HG03558 (cell line): ENCODE data around the gene HNRNPF.

Experiments
- ATAC-seq: cut with Tn5 transposase; IDR thresholded peaks from one replicate; pipeline ENCODE4 v1.9.1; 2021; ENCODE audit warnings: moderate number of reproducible peaks; ENCODE audit not compliant: unreplicated experiment; ENCODE audit errors: extremely low read depth

The HNRNPF gene

DNA sequence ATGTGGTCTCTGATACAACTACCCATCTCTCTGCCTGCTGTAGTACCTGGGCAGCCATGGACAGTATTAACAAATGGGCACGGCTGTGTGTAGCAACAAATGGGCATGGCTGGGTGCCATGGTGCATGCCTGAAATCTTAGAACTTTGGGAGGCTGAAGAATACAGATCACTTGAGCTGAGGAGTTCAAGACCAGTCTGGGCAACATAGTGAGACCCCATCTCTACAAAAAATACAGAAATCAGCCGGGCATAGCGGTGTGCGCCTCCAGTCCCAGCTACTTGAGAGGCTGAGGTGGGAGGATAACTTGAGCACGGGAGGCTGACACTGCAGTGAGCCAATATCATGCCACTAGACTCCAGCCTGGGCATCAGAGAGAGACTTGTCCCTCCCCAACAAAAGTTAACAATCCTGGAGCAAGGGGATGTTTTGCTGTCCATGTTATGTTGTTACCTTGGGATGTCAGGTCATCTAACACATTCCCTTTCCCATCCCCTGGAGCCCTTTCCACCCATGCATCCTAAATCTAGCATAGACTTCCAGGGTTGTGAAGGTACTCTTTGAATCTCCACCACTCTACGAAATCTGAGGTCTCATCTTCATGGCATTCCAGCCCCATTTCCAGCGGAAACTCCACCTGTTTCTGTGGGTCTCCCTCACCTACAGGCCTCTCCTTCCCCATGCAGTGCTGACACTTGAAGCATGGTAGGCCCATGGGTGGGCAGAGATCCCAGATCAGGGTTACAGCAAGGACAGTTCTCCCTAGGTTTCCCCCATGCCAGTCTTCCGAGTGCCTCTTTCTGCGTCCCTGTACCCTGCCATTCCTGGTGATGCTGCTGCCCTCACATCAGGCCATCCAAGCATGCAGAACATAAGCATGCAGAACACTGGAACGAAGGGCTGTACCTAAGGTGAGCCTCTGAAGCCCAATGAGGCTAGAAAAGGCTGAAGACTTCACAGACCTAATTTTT is 24.4 kb downstream of the HNRNPF start:
- no peak for ATAC-seq

- no peak for ATAC-seq
Measured at GRCh38 chr10:43383204-43383971, 25.6 kb downstream of the HNRNPF start.

GRCh38 chr10:43380610-43381222 is 28.3 kb downstream of the HNRNPF start:
- no peak for ATAC-seq

GRCh38 chr10:43377424-43377883 is 31.5 kb downstream of the HNRNPF start:
- no peak for ATAC-seq

DNA sequence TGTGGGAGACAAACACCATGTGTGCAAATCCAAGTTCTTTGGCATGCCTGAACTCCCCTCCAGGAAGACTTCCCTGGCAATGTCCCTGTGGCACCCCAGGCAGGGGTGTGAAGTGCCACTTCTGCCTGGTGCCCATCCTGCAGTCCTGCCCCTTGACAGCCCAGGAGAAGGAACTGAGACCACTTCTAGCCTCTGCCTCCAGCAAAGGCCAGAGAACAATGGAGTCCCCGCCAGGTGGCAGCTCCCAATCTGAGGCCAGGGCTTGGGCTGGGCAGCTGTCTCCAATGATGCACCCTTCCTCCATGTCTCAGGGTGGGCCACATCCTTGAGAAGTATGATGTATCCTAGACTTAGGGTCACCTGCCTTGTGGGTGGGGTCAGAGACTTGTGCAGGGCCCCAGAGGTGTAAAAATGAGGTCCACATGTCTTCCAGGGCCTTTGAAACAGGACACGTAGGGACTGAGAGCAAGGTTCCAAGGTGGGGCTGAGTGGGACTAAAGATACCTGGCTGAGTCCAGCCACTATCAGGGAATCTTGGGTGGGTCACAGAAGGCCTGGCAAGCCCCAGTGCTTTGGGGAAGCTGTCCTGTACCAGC is 32.1 kb downstream of the HNRNPF start:
- ATAC-seq: no peak

DNA sequence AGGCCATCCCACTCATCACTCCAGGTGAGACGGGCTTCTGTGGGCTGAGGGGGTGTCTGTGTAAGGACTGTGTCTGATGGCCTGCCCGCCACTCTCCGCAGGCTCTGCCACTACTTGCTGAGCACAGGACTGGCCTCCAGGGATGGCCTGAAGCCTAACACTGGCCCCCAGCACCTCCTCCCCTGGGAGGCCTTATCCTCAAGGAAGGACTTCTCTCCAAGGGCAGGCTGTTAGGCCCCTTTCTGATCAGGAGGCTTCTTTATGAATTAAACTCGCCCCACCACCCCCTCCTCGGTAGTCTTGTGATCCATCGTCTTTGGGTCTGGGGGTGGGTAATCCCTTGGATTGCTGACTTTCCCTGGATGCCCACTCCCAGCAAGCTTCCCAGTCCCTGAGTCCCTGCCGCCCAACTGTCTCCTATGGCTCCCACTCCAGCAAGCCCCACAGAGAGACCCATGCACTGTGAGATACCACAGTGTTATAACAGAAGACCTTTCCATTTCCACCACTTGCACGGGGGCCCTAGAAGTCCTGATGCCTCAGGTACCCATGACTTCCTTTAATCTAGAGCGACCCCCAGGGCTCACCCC is 32.8 kb downstream of the HNRNPF start:
- no peak for ATAC-seq

DNA sequence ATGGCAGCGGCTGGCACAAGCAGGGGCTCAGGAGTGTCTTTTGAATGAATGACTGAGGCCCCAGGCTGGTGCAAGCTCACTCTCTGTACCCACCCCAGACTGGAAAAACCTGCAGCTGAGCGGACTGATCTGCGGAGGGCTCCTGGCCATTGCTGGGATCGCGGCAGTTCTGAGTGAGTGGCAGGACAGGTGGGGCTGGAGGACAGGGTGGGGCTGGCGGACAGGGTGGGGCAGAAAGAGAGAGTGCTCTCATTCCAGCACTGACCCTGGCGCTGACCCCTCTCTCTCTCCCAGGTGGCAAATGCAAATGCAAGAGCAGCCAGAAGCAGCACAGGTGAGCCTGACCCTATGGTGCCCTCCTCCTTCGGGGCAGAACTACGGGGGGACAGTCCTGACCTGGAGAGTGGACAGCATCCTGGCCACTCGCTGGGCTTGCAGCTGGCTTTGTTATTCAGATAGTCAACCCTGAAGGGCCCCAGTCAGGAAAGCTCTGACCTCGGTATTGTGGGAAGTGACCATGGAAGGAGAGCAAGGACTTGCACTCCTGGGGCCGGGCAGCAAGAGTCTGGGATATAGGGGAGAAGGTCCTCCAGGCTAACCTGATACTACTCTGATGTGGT is 33.5 kb downstream of the HNRNPF start:
- ATAC-seq: no peak

- no peak for ATAC-seq
Measured at GRCh38 chr10:43374194-43374593, 34.8 kb downstream of the HNRNPF start.

DNA sequence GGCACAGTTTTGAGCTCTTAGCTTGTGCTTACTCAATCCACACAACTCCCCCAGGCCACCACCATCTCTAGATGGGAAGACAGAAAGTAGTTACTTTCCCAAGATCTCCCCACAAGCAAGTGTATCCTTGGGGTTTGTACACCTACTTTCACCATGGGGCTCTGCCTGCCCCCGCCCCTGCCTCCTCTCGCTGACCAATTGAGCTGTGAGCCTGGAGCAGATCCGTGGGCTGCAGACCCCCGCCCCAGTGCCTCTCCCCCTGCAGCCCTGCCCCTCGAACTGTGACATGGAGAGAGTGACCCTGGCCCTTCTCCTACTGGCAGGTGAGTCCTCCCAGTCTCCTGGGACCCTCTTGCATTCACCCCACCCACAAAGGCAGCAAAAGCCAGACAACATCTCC is 35.5 kb downstream of the HNRNPF start:
- ATAC-seq: no peak

- no peak for ATAC-seq
Measured at GRCh38 chr10:43372765-43373361, 36.1 kb downstream of the HNRNPF start.

- no peak for ATAC-seq
Measured at GRCh38 chr10:43371418-43371817, 37.6 kb downstream of the HNRNPF start, which contains the start of gene FXYD4. TSS of gene FXYD4 (plus strand) at chr10:43371636. CDS start at chr10:43373747, 2,111 bp downstream.

GRCh38 chr10:43370671-43371215 is 38.2 kb downstream of the HNRNPF start:
- ATAC-seq: no peak

- ATAC-seq: no peak
Measured at GRCh38 chr10:43369921-43370320, 39.1 kb downstream of the HNRNPF start.

- no peak for ATAC-seq
Measured at GRCh38 chr10:43365001-43365400, 44.0 kb downstream of the HNRNPF start.

DNA sequence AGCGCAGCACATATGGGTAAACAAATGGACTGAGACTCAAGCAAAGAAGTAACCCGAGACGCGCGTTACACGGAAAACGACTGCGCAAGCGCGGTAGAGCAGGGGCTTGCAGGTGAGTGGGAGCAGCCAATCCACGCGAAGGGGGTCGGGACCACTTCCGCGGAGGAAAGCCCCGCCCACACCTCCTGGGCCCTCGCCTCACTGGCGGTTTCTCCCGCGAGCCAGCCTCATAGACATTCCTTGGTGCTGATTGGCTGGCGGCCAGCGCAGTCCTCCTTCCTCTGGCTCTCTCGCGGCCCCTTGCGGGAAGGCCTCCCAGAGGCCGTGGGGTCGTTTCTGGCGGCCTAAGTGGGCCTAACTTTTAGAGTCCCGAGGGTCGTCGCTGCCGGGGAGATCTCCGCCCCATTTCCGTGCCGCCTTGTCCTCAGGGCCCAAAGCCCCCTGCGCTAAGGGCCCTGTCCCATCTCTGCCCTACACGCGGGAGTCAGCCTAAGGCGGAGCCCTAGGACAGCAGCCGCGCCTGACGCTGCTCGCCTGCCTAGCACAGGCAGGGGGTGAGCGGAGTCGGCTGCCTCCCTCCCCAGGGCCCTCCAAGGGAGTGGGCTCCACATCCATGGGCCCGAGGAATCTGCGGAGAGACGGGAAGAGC is 46.7 kb downstream of the HNRNPF start:
- peak; percentile 95 for ATAC-seq

DNA sequence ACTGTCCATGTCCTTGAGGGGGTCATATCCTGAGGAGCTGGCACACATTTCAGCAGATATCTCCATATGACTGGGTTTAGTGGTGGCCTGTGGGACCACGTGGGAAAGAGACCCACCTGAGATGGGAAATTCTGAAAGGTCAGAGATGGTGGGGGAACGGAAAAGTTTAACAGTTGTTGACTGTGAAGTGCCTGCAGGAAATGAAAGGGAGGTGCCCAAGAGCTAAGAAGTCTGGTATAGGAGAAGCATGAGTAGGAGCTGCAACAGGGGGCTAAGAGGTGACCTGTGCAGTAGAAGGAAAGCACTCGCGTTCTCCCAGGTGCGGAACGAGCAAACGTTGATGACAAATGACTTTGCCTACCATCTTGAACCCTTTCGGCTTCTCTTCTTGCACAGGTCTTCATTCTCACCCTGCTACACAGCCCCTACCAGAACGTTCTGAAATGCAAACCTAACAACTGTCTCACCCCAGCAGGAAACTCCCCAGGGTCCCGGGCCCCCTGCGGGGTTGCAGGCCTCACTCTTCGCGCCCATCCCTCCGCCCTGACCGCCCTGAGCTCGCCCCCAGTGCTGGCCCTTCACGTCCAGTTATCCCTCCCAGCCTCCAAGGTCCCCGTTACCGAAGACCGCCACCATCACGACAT is 47.3 kb downstream of the HNRNPF start:
- ATAC-seq: no peak

DNA sequence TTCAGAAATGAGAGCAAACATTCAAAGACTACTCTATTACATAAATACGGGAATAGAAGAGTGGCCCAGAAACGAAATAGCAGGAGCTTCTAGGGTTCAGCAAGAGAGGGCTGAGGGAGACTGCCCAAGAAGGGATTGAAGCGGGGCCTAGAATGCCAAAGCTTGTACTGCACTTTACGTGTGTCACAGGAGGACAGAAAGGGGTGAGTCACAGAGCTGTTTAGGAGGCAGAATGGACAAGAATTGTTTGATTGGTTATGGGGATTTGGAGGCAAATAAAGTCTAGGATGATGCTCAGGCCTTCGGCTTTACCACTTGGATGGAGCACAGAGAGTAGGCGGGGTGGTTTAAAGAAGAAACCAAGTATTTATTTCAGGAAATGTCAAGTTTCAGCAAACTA is 48.9 kb downstream of the HNRNPF start:
- no peak for ATAC-seq
